HepG2 (cell line): Measurements from ENCODE around the gene ZFP36. TPM values are rescaled to one million over a fixed set of nuclear protein-coding genes. Genes with fewer than 3 reads are reported as not detected.

Experiments used
- ATAD3A ChIP-seq: sonication (generic); formaldehyde crosslinking; IDR thresholded peaks from 2 replicates; pipeline ENCODE4 v1.4.0; 2020; ENCODE audit warnings: missing genetic modification reagents
- E2F1 ChIP-seq: sonication (generic); formaldehyde crosslinking; IDR thresholded peaks from 2 replicates; pipeline ENCODE4 v1.5.0; 2020; ENCODE audit warnings: missing genetic modification reagents
- MEIS2 ChIP-seq: sonication (generic); formaldehyde crosslinking; IDR thresholded peaks from 2 replicates; pipeline ENCODE4 v1.9.0; 2021; ENCODE audit warnings: mild to moderate bottlenecking, missing genetic modification reagents
- PITX1 ChIP-seq: sonication (generic); formaldehyde crosslinking; IDR thresholded peaks from 2 replicates; pipeline ENCODE4 v1.5.1; 2020; ENCODE audit warnings: mild to moderate bottlenecking, missing genetic modification reagents
- SMC3 ChIP-seq: IDR thresholded peaks from 2 replicates; pipeline ENCODE4 v1.6.1; 2011; ENCODE audit warnings: low read length, improper control_type of control experiment
- TARDBP ChIP-seq: sonication (generic); formaldehyde crosslinking; IDR thresholded peaks from 2 replicates; pipeline ENCODE4 v1.8.0; 2022; ENCODE audit warnings: mild to moderate bottlenecking, missing genetic modification reagents
- TFDP2 ChIP-seq: sonication (generic); formaldehyde crosslinking; IDR thresholded peaks from 2 replicates; pipeline ENCODE4 v1.4.0; 2020; ENCODE audit warnings: missing genetic modification reagents
- ZFP37 ChIP-seq: sonication (generic); formaldehyde crosslinking; IDR thresholded peaks from 2 replicates; pipeline ENCODE4 v1.4.0; 2020; ENCODE audit warnings: missing genetic modification reagents, borderline replicate concordance
- ZMAT5 ChIP-seq: sonication (generic); formaldehyde crosslinking; IDR thresholded peaks from 2 replicates; pipeline ENCODE4 v1.5.0; 2020; ENCODE audit warnings: mild to moderate bottlenecking, low read depth, missing genetic modification reagents, borderline replicate concordance
- ZNF605 ChIP-seq: sonication (generic); formaldehyde crosslinking; IDR thresholded peaks from 2 replicates; pipeline ENCODE4 v1.8.0; 2022; ENCODE audit warnings: mild to moderate bottlenecking, missing genetic modification reagents
- ZNF724P ChIP-seq: sonication (generic); formaldehyde crosslinking; IDR thresholded peaks from 2 replicates; pipeline ENCODE4 v1.8.0; 2022; ENCODE audit warnings: missing genetic modification reagents, borderline replicate concordance
- polyA plus RNA-seq, 8 experiments: library from polyadenylated mRNA; depleted of rRNA in 3 of 8; stranded (reverse) in 7 of 8; unstranded in 1 of 8; fragments of >200 nt; fragmentation: Illumina TruSeq in 4 of 8; extraction: Trizol in 4 of 8; gene quantifications; 2 replicates each; pipeline versions ENCODE4 v1.2.1 to v1.2.3, GENCODE V29; 2011 to 2016; ENCODE audit warnings: low read depth in 4 of 8, missing spikeins in 1 of 8, mixed read lengths in 1 of 8; ENCODE audit not compliant: insufficient read depth in 1 of 8
- total RNA-seq, 5 experiments: library from RNA; depleted of rRNA; stranded (reverse); fragments of >200 nt; fragmentation: Illumina TruSeq; extraction: Trizol; gene quantifications; 2 replicates each; pipeline ENCODE4 v1.2.3, GENCODE V29; 2016; ENCODE audit warnings: low read depth in 1 of 5
- TF ChIP-seq, protein P1 (sequence below): sonication (generic); formaldehyde crosslinking; IDR thresholded peaks from 2 replicates; pipeline ENCODE4 v1.5.1; 2020; ENCODE audit warnings: mild to moderate bottlenecking, missing genetic modification reagents
- TF ChIP-seq, protein P2 (sequence below): sonication (generic); formaldehyde crosslinking; IDR thresholded peaks from 2 replicates; pipeline ENCODE4 v1.4.0; 2020; ENCODE audit warnings: missing genetic modification reagents
- TF ChIP-seq, protein P3 (sequence below): sonication (generic); formaldehyde crosslinking; IDR thresholded peaks from 2 replicates; pipeline ENCODE4 v1.5.1; 2020; ENCODE audit warnings: mild to moderate bottlenecking, missing genetic modification reagents, borderline replicate concordance

The ZFP36 gene
- total and polyA plus RNA-seq, 2 of the 13 experiments (the other 11 are each of a cell fraction or from before 2014, with no cell fraction given) = 1.4 to 1.7 TPM

DNA sequence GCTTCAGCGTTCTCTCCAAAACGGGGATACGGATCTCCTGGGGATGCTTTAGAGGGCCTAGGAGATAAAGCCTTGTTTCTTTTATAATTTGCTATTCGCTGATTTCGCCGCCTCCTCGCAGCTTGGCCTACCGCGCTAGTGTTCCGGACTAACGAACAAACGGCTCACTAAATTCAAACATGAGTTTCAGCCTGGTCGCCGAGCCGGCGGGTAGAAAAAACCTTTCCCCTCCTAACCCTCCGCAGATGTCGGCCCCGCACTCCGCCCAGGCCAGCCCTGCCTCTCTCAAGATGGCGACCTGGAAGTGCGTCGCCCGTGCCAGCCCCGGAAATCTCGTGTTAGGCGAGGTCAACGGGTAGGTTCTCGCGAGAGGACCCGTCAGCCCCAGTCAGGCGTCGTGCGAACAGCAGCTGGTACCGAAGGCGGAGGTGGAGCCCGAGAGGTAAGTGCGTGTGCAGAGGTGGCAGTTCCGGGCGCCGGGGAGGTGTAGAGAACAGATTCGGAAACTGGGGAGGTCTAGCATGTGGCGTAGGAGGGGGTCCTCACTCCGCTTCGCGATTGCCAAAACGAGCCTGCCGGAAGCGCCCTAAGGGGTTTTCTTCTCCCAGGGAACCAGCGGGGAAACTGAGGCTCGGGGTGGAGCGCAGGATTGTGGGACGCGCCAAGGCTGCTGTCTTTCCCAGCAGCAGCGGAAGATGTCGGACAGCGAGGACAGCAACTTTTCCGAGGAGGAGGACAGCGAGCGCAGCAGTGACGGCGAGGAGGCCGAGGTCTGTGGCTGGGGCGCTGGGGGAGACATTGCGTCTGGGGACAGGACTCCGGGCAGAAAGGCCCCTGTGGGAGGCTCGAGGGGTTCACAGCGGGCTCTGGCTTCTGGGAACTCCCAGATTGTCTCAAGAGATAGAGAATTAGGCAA, 38.8 kb downstream of the ZFP36 start, which contains the start of gene SUPT5H (continued):
- 0 out of 2 replicates have a peak, but pooled peaks have one; percentile 20 for TF ChIP-seq PITX1 (CRISPR knock-in tag)
- no peak; the same call in 1 of the 2 replicates for TF ChIP-seq ZFP37 (CRISPR knock-in tag)
- TF ChIP-seq, protein P1, sequence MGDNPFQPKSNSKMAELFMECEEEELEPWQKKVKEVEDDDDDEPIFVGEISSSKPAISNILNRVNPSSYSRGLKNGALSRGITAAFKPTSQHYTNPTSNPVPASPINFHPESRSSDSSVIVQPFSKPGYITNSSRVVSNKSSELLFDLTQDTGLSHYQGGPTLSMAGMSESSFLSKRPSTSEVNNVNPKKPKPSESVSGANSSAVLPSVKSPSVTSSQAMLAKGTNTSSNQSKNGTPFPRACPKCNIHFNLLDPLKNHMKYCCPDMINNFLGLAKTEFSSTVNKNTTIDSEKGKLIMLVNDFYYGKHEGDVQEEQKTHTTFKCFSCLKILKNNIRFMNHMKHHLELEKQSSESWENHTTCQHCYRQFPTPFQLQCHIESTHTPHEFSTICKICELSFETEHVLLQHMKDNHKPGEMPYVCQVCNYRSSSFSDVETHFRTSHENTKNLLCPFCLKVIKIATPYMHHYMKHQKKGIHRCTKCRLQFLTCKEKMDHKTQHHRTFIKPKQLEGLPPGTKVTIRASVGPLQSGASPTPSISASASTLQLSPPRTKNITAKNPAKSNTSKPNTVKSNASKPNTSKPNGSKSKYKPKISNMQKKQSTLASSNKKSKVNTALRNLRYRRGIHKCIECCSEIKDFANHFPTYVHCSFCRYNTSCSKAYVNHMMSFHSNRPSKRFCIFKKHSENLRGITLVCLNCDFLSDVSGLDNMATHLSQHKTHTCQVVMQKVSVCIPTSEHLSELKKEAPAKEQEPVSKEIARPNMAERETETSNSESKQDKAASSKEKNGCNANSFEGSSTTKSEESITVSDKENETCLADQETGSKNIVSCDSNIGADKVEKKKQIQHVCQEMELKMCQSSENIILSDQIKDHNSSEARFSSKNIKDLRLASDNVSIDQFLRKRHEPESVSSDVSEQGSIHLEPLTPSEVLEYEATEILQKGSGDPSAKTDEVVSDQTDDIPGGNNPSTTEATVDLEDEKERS (CRISPR knock-in tag) = no peak
- TF ChIP-seq E2F1 (CRISPR knock-in tag) = no peak
- peak; percentile 43; the same call in 1 of the 2 replicates for TF ChIP-seq ZNF724P
- peak; percentile 34 for TF ChIP-seq MEIS2 (CRISPR knock-in tag)
- no peak for TF ChIP-seq ZMAT5 (CRISPR knock-in tag)
- no peak for TF ChIP-seq ATAD3A (CRISPR knock-in tag)
- TF ChIP-seq ZNF605 (CRISPR knock-in tag) = no peak; the same call in 1 of the 2 replicates
- no peak for TF ChIP-seq SMC3
- peak; percentile 69 for TF ChIP-seq TARDBP (CRISPR knock-in tag)
- TF ChIP-seq, protein P2, sequence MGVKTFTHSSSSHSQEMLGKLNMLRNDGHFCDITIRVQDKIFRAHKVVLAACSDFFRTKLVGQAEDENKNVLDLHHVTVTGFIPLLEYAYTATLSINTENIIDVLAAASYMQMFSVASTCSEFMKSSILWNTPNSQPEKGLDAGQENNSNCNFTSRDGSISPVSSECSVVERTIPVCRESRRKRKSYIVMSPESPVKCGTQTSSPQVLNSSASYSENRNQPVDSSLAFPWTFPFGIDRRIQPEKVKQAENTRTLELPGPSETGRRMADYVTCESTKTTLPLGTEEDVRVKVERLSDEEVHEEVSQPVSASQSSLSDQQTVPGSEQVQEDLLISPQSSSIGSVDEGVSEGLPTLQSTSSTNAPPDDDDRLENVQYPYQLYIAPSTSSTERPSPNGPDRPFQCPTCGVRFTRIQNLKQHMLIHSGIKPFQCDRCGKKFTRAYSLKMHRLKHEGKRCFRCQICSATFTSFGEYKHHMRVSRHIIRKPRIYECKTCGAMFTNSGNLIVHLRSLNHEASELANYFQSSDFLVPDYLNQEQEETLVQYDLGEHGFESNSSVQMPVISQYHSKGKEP (CRISPR knock-in tag) = 0 out of 2 replicates have a peak, but pooled peaks have one; percentile 49
- TF ChIP-seq, protein P3, sequence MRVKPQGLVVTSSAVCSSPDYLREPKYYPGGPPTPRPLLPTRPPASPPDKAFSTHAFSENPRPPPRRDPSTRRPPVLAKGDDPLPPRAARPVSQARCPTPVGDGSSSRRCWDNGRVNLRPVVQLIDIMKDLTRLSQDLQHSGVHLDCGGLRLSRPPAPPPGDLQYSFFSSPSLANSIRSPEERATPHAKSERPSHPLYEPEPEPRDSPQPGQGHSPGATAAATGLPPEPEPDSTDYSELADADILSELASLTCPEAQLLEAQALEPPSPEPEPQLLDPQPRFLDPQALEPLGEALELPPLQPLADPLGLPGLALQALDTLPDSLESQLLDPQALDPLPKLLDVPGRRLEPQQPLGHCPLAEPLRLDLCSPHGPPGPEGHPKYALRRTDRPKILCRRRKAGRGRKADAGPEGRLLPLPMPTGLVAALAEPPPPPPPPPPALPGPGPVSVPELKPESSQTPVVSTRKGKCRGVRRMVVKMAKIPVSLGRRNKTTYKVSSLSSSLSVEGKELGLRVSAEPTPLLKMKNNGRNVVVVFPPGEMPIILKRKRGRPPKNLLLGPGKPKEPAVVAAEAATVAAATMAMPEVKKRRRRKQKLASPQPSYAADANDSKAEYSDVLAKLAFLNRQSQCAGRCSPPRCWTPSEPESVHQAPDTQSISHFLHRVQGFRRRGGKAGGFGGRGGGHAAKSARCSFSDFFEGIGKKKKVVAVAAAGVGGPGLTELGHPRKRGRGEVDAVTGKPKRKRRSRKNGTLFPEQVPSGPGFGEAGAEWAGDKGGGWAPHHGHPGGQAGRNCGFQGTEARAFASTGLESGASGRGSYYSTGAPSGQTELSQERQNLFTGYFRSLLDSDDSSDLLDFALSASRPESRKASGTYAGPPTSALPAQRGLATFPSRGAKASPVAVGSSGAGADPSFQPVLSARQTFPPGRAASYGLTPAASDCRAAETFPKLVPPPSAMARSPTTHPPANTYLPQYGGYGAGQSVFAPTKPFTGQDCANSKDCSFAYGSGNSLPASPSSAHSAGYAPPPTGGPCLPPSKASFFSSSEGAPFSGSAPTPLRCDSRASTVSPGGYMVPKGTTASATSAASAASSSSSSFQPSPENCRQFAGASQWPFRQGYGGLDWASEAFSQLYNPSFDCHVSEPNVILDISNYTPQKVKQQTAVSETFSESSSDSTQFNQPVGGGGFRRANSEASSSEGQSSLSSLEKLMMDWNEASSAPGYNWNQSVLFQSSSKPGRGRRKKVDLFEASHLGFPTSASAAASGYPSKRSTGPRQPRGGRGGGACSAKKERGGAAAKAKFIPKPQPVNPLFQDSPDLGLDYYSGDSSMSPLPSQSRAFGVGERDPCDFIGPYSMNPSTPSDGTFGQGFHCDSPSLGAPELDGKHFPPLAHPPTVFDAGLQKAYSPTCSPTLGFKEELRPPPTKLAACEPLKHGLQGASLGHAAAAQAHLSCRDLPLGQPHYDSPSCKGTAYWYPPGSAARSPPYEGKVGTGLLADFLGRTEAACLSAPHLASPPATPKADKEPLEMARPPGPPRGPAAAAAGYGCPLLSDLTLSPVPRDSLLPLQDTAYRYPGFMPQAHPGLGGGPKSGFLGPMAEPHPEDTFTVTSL (CRISPR knock-in tag) = no peak
- peak; percentile 85 for TF ChIP-seq TFDP2 (CRISPR knock-in tag)
